HG03342 (cell line): Measurements from ENCODE around the gene IGFBP3.

Source experiments
- ATAC-seq: cut with Tn5 transposase; IDR thresholded peaks from one replicate; pipeline ENCODE4 v1.9.1; 2021; ENCODE audit warnings: mild to moderate bottlenecking, moderate library complexity; ENCODE audit not compliant: unreplicated experiment

Gene IGFBP3

DNA sequence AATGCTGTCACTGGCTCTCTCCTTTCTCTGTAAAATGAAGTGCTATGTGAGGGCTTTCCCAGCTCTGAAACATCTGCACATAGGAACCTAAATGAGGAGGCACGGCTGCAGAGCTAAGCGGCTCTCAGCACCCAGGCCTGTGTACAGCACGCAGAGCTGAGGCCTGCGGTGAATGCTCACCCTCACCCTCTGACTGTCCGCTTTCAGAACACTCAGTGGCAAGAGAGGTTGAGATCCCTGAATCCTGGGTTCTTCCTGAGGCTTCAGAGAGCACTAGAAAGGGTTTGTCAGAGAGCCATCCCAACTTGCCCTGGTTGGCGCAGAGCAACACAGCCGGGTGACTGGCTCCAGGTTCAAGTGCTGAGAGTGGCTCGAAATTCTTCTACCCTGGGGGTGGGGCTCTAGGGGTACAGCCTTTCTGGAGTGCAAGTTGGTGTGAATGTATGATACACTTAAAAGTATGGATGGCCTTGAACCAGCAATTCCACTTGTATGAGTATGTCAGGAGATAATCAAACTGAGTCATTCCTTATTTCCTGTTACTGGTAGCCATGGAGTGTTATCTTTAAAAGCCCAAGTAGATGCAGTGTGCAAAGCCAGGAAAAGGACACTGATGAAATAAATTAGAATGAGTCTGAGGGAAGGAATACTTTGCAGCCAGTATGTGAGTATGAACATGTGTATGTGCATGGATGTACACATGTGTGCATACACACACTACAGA, 46.5 kb downstream of the IGFBP3 start:
- no peak for ATAC-seq

DNA sequence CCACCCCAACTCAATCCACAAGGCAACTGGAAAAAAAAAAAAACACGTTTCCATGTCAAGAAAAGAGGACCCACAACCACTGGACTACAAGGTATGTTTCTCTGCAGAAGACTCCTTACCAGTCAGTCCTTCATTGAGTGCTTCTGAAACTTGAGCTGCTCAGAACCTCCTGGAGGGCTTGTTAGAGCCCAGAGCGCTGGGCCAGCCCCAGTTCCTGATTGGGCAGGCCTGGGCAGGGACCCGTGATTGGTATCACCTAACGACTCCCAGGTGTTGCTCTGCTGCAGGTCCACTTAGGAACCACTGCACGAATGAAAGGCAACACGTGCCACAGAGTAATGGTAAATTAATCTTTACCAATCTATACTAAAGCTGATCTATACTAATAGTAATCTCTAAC, 47.7 kb downstream of the IGFBP3 start:
- ATAC-seq, result no peak

DNA sequence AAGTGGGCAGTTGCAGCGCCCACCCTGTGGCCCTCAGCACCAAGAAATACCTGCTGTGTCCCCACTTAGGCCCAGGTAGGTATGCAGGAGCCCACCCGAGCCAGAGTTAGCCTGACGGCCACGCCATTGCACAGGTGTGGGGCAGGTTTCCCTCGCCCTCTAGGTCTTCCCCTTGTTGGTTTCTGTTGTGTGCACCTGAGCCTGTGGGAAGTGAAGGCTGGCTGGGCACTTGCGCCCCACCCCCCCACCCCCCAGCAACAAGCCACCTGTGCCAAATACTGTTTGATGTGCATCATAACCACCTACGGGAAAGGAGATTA, 48.1 kb downstream of the IGFBP3 start, which contains the start of gene CCDC201:
CCDC201 (minus strand) TSS at position 48 of the 320 bp plus-strand sequence. CDS start 75 bp downstream, outside the sequence.
- no peak for ATAC-seq

DNA sequence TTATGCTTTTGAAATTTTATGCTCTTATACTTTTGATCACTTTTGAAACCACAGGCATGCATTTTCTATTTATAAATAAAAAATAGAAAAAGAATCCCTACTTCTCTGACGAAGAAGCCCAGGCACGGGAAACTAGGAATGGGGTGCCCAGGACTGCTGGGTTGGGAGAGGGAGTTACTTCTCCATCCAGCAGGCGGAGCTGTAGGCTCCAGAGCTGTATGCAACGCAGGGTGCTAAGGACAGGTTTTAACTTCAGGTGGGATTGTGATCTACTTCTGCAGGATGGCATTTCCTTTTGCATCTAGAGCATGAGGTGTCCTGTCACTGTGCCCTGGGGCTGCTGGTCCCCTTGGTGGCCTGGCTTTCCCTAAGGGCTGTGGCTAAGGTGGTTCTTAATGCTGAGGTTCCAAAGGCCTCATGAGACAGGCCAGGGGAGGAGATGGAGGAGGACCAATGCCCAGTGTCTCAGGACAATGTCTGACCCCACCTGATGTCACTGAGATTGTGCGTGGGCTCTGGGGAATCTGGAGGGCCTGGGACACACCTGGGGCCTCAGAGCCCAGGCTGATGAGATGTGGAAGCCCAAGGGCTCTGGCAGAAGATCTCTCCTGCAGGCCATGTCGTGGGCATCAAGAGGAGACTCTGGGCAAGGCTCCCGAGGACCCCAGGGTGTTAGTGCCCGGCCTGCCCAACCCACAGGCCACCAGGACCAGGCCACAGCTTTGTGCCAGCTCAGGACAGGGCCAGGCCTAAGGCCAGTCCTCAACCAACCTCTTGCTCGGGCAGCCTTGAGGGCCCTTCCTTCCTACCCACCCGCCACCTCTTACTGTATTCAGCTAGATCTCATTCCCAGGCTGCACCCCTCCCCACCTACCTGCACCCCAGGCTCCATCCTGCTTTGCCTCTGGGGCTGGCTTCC, 48.7 kb downstream of the IGFBP3 start:
- no peak for ATAC-seq

DNA sequence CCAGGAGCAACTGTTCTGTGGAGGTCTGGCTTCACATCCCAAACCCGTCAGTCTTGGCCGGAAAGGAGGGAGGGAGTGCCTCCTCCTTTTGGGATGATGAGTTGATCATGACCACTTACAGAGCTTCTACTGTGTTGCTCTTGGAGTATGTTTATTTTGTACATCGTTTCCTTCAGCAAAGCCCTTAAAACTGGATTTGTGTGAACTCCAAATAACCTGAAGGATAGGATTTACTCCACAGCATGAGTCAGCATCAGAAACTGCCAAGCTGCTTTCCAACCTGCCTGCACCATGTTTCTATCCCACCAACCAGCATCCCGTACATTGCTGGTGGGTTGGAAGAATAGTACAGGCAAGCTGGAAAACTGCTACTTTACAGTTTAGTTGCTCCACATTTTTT, 51.6 kb downstream of the IGFBP3 start:
- no peak for ATAC-seq

DNA sequence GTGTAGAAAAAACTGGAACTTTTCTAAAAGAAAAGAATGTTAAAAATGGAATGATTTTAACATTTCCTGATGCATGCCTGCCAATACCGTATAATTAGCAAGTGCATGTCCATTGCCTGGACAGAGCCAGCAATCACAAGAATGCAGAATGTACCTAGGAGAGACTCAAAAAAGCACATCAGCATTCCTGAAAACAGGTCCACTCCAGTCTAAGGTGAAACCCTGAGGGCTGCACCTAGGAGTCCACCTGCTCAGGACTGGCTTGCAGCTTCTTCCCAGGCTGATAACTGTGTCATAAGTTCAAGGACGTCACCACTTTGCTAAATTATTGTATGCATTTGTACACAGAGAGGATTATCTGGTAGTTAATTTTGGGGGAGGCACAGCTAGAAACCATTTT, 53.6 kb downstream of the IGFBP3 start:
- no peak for ATAC-seq

DNA sequence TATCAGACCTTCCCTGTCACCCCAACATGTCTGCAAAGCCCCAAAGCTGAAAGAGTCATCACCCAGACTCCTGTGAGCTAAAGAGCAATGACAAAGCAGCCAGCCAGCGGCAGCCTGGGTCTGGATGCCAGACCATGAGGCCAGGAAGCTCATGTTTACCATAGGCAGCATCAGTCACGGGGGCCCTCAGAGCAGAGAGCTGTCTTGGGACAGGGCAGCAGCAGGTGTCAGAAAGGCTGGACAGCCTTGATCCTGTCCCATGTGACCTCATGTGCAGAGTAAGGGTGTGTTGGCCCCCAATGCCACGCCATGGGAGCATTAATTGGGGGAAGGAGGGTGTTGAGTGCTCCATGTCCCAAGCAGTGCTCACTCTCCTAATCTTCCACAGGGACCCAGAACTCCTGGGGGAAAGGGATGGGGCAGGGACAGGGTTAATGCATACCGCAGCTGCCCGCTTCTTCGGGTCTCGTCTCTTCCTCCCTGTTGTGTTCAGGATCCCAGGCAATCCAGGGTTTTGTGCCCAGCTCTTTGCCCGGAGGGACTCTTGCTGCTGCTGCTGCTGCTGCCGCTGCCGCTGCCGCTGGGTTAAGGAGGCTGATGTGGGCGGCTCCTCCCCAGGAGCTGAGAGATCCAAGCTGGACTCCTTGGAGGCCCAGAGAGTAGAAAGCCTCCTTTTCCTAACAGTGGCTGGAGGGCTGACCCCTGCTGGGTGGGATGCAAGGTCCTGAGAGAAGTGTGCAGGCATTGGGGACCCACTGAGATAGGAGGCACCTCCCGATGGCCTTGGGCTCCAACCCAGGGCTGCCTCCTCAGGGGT, 55.3 kb downstream of the IGFBP3 start:
- no peak for ATAC-seq

DNA sequence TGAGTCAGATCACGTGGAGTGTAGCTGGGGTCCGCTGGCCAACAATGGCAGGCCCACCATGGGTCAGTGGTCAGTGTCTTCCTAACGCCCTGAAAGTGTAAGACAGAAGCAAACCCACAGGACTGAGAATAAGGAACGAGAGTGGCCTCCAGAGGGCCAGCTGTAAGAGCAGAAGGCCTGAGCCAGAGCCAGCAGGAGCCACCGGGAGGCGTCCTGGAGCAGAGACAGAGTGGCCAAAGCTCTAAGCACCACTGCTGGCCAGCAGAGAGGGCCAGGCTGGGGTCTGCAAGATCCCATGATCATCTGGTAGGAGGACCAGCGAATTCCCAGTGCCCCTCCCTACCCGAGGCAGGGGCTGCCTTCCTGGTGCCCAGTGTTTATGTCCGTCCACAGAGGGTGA, 57.4 kb downstream of the IGFBP3 start:
- ATAC-seq, result no peak
